H1 (cell line): ENCODE results near the gene CYB561D2. TPM values are rescaled to one million over a fixed set of nuclear protein-coding genes. Genes with fewer than 3 reads are reported as not detected.

ENCODE experiments used
- BACH1 ChIP-seq: IDR thresholded peaks from 2 replicates; pipeline ENCODE4 v1.6.1; 2012; ENCODE audit warnings: low read length, improper control_type of control experiment
- CREB1 ChIP-seq: IDR thresholded peaks from 2 replicates; pipeline ENCODE4 v1.6.1; 2012; ENCODE audit warnings: inconsistent platforms
- HDAC6 ChIP-seq: IDR thresholded peaks from one replicate; pipeline ENCODE4 v1.7.1; 2012; ENCODE audit warnings: low read depth, mild to moderate bottlenecking, inconsistent platforms, low read length, moderate library complexity
- JUND ChIP-seq: IDR thresholded peaks from 2 replicates; pipeline ENCODE4 v1.6.1; 2011; ENCODE audit warnings: mild to moderate bottlenecking, improper control_type of control experiment, low read length
- KDM4A ChIP-seq: IDR thresholded peaks from one replicate; pipeline ENCODE4 v1.7.1; 2012; ENCODE audit warnings: low read depth, mild to moderate bottlenecking, moderate library complexity, low read length, inconsistent platforms; ENCODE audit not compliant: severe bottlenecking
- RFX5 ChIP-seq: IDR thresholded peaks from 2 replicates; pipeline ENCODE4 v1.6.1; 2011; ENCODE audit warnings: low read depth, low read length, improper control_type of control experiment, borderline replicate concordance
- SIRT6 ChIP-seq: IDR thresholded peaks from one replicate; pipeline ENCODE4 v1.7.1; 2012; ENCODE audit warnings: low read length, inconsistent platforms
- SIX5 ChIP-seq: IDR thresholded peaks from 2 replicates; pipeline ENCODE4 v1.6.1; 2011; ENCODE audit warnings: mild to moderate bottlenecking, low read depth, low read length
- SP4 ChIP-seq: IDR thresholded peaks from 2 replicates; pipeline ENCODE4 v1.6.1; 2012; ENCODE audit warnings: low read length, inconsistent platforms
- SUZ12 ChIP-seq: fragments of 200-600 bp; sonication (generic); IDR thresholded peaks from 2 replicates; pipeline ENCODE4 v1.6.1; 2012; ENCODE audit warnings: mild to moderate bottlenecking, inconsistent platforms, low read length, moderate library complexity, mixed read lengths
- TEAD4 ChIP-seq: IDR thresholded peaks from 2 replicates; pipeline ENCODE4 v1.6.1; 2012; ENCODE audit warnings: low read depth, low read length, inconsistent platforms, mixed read lengths
- polyA plus RNA-seq, 7 experiments: library from polyadenylated mRNA; depleted of rRNA in 3 of 7; stranded (reverse) in 5 of 7; unstranded in 2 of 7; fragments of >200 nt in 5 of 7; fragments of 200-250 nt in 2 of 7; gene quantifications; 1 replicate in 5 of 7; 2 replicates in 1 of 7; 4 replicates in 1 of 7; pipeline versions ENCODE4 v1.2.1 to v1.2.3, GENCODE V29; 2011 to 2013; ENCODE audit warnings: missing spikeins in 2 of 7, mixed read lengths in 2 of 7
- total RNA-seq: library from RNA; stranded (reverse); fragmentation: NEBNext Ultra II Directional; extraction: Animal tissue kit (Norgen Biotek cat#: 25700); gene quantifications from 2 replicates; pipeline ENCODE4 v1.2.1, GENCODE V29; 2021
- TF ChIP-seq, protein P1 (sequence below): fragments of 300-600 bp; sonication (generic); IDR thresholded peaks from 2 replicates; pipeline ENCODE4 v1.7.1; 2012; ENCODE audit warnings: low read length, moderate library complexity, mild to moderate bottlenecking, inconsistent platforms; ENCODE audit not compliant: insufficient replicate concordance

The CYB561D2 gene
- total and polyA plus RNA-seq, 2 of the 8 experiments (the other 6 are each of a cell fraction or from before 2014, with no cell fraction given) = 9.8 to 34.0 TPM

- TF ChIP-seq, protein P1, sequence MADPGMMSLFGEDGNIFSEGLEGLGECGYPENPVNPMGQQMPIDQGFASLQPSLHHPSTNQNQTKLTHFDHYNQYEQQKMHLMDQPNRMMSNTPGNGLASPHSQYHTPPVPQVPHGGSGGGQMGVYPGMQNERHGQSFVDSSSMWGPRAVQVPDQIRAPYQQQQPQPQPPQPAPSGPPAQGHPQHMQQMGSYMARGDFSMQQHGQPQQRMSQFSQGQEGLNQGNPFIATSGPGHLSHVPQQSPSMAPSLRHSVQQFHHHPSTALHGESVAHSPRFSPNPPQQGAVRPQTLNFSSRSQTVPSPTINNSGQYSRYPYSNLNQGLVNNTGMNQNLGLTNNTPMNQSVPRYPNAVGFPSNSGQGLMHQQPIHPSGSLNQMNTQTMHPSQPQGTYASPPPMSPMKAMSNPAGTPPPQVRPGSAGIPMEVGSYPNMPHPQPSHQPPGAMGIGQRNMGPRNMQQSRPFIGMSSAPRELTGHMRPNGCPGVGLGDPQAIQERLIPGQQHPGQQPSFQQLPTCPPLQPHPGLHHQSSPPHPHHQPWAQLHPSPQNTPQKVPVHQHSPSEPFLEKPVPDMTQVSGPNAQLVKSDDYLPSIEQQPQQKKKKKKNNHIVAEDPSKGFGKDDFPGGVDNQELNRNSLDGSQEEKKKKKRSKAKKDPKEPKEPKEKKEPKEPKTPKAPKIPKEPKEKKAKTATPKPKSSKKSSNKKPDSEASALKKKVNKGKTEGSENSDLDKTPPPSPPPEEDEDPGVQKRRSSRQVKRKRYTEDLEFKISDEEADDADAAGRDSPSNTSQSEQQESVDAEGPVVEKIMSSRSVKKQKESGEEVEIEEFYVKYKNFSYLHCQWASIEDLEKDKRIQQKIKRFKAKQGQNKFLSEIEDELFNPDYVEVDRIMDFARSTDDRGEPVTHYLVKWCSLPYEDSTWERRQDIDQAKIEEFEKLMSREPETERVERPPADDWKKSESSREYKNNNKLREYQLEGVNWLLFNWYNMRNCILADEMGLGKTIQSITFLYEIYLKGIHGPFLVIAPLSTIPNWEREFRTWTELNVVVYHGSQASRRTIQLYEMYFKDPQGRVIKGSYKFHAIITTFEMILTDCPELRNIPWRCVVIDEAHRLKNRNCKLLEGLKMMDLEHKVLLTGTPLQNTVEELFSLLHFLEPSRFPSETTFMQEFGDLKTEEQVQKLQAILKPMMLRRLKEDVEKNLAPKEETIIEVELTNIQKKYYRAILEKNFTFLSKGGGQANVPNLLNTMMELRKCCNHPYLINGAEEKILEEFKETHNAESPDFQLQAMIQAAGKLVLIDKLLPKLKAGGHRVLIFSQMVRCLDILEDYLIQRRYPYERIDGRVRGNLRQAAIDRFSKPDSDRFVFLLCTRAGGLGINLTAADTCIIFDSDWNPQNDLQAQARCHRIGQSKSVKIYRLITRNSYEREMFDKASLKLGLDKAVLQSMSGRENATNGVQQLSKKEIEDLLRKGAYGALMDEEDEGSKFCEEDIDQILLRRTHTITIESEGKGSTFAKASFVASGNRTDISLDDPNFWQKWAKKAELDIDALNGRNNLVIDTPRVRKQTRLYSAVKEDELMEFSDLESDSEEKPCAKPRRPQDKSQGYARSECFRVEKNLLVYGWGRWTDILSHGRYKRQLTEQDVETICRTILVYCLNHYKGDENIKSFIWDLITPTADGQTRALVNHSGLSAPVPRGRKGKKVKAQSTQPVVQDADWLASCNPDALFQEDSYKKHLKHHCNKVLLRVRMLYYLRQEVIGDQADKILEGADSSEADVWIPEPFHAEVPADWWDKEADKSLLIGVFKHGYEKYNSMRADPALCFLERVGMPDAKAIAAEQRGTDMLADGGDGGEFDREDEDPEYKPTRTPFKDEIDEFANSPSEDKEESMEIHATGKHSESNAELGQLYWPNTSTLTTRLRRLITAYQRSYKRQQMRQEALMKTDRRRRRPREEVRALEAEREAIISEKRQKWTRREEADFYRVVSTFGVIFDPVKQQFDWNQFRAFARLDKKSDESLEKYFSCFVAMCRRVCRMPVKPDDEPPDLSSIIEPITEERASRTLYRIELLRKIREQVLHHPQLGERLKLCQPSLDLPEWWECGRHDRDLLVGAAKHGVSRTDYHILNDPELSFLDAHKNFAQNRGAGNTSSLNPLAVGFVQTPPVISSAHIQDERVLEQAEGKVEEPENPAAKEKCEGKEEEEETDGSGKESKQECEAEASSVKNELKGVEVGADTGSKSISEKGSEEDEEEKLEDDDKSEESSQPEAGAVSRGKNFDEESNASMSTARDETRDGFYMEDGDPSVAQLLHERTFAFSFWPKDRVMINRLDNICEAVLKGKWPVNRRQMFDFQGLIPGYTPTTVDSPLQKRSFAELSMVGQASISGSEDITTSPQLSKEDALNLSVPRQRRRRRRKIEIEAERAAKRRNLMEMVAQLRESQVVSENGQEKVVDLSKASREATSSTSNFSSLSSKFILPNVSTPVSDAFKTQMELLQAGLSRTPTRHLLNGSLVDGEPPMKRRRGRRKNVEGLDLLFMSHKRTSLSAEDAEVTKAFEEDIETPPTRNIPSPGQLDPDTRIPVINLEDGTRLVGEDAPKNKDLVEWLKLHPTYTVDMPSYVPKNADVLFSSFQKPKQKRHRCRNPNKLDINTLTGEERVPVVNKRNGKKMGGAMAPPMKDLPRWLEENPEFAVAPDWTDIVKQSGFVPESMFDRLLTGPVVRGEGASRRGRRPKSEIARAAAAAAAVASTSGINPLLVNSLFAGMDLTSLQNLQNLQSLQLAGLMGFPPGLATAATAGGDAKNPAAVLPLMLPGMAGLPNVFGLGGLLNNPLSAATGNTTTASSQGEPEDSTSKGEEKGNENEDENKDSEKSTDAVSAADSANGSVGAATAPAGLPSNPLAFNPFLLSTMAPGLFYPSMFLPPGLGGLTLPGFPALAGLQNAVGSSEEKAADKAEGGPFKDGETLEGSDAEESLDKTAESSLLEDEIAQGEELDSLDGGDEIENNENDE = no peak
- 0 out of 2 replicates have a peak, but pooled peaks have one; percentile 5 for TF ChIP-seq TEAD4
- no peak for TF ChIP-seq SIRT6
- TF ChIP-seq SP4 = peak; percentile 59; the same call in 1 of the 2 replicates
- peak; percentile 71 for TF ChIP-seq CREB1
- no peak for TF ChIP-seq SIX5
- TF ChIP-seq HDAC6 = no peak
- peak; percentile 91 for TF ChIP-seq JUND
- peak; percentile 87 for TF ChIP-seq KDM4A
- TF ChIP-seq SUZ12 = peak; percentile 36; the same call in 1 of the 2 replicates
- peak; percentile 70 for TF ChIP-seq BACH1
- no peak for TF ChIP-seq RFX5
These were observed 13.3 kb upstream of the CYB561D2 start (continued) for GRCh38 chr3:50337175-50337861.
